Measurements from ENCODE around the gene E2F3.

The E2F3 gene

DNA sequence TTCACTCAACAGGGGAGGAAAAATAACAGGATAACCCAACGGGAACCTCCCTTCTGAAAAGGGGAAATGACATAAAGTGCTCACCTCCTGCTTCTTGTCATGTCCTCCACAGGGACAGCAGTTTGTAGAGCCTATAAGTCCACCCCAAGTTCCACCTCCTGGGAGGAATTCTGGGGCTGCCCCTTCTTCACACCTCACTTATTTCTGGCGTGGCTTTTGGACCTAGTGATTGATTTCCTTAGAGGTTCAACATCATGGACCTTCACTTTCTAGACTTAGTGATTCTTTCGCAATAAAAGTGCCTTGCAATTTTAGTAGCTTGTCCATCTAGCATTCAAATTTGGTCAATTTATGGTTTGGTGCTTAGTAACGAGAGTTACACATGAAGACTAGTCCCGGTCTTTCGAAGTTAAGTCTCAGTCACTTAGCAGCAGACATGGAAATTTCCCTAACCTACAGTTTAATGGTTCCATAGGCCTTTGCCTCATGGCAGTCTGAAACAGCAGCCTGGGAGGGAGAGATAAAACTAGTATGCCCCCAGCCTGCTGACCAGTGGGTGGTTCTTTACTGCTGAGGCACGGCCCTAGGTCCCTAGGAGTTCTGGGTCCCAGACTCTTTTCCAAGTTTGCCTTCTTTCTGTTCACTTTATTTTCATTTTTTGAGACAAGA is 73.3 kb downstream of the E2F3 start:
- TF ChIP-seq, protein P1, sequence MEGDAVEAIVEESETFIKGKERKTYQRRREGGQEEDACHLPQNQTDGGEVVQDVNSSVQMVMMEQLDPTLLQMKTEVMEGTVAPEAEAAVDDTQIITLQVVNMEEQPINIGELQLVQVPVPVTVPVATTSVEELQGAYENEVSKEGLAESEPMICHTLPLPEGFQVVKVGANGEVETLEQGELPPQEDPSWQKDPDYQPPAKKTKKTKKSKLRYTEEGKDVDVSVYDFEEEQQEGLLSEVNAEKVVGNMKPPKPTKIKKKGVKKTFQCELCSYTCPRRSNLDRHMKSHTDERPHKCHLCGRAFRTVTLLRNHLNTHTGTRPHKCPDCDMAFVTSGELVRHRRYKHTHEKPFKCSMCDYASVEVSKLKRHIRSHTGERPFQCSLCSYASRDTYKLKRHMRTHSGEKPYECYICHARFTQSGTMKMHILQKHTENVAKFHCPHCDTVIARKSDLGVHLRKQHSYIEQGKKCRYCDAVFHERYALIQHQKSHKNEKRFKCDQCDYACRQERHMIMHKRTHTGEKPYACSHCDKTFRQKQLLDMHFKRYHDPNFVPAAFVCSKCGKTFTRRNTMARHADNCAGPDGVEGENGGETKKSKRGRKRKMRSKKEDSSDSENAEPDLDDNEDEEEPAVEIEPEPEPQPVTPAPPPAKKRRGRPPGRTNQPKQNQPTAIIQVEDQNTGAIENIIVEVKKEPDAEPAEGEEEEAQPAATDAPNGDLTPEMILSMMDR (IDR thresholded peaks at IDR 0.05; ENCODE audit: control extremely low read depth, extremely low read depth, low read depth, missing control alignments): no peak
- CTCF ChIA-PET: interaction anchor here (1.0 kb wide), 1 partner anchor 9 kb away, joined by 3 read pairs; no protein-coding TSS in a partner anchor
- POLR2A ChIA-PET: no interaction called here
- no peak for DNase-seq (ENCODE audit: extremely low spot score)

GRCh38 chr6:20476501-20477043 is 74.9 kb downstream of the E2F3 start:
- CTCF ChIA-PET: no interaction called here
- POLR2A ChIA-PET: no interaction called here
- TF ChIP-seq, protein P1 (IDR thresholded peaks at IDR 0.05; ENCODE audit: control extremely low read depth, extremely low read depth, low read depth, missing control alignments): no peak
- no peak for DNase-seq (ENCODE audit: extremely low spot score)

GRCh38 chr6:20477485-20477884 is 75.8 kb downstream of the E2F3 start:
- ChIA-PET CTCF (no interaction called here), POLR2A (no interaction called here)
- DNase-seq (ENCODE audit: extremely low spot score): no peak
- TF ChIP-seq, protein P1 (IDR thresholded peaks at IDR 0.05; ENCODE audit: control extremely low read depth, extremely low read depth, low read depth, missing control alignments): no peak

GRCh38 chr6:20479060-20479459 is 77.4 kb downstream of the E2F3 start:
- POLR2A ChIA-PET: no interaction called here
- TF ChIP-seq, protein P1 (IDR thresholded peaks at IDR 0.05; ENCODE audit: control extremely low read depth, extremely low read depth, low read depth, missing control alignments): no peak
- CTCF ChIA-PET: no interaction called here
- no peak for DNase-seq (ENCODE audit: extremely low spot score)

DNA sequence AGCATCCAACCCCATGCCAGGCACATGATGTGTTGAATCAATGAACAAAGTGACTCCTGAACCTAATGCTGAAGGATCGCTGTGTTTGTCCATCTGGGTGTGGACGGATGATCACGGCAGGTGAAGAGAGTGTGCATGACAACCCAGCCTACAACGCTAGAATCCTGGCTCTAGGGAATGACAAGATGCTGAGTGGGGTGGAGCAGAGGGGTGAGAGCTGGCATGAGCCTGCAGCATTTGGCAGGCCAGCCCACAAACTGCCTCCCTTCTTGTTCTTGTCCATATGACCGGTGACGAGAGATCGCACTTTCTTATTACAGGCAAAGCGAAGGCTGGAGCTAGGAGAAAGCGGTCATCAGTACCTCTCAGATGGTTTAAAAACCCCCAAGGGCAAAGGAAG is 77.8 kb downstream of the E2F3 start:
- ChIA-PET POLR2A (no interaction called here), CTCF (interaction anchor here (1.5 kb wide), 1 partner anchor 49 kb away, joined by 3 read pairs; no protein-coding TSS in a partner anchor)
- DNase-seq (ENCODE audit: extremely low spot score): no peak
- TF ChIP-seq, protein P1 (IDR thresholded peaks at IDR 0.05; ENCODE audit: control extremely low read depth, extremely low read depth, low read depth, missing control alignments): no peak

- ChIA-PET POLR2A (no interaction called here), CTCF (interaction anchor here (1.0 to 1.5 kb wide), 2 partner anchors 11 to 47 kb away, joined by 3 read pairs; no protein-coding TSS in a partner anchor)
- DNase-seq (ENCODE audit: extremely low spot score): no peak
- TF ChIP-seq, protein P1 (IDR thresholded peaks at IDR 0.05; ENCODE audit: control extremely low read depth, extremely low read depth, low read depth, missing control alignments): no peak
Measured at GRCh38 chr6:20481281-20481680, 79.6 kb downstream of the E2F3 start.

Data from GM10248 (cell line).